ENCODE measurements around the gene PNPLA7. TPM values are rescaled to one million over a fixed set of nuclear protein-coding genes. Genes with fewer than 3 reads are reported as not detected.

PNPLA7 gene
- total RNA-seq, 1 donor from 2014 or later: 9.0 TPM

GRCh38 chr9:137583957-137584356 lies 33.8 kb upstream of the PNPLA7 start:
- H3K36me3 ChIP-seq: peaks cover 56% of the 10 kb centered on the region
- no peaks in the 10 kb centered on the region for H3K9me3 ChIP-seq (replicated peaks)
- intact Hi-C loops (cut with micrococcal nuclease): no loop called here
- no peak overlapping the region for H3K4me3 ChIP-seq
- peaks cover 15% of the 10 kb centered on the region for H3K4me1 ChIP-seq
- H3K27me3 ChIP-seq (ENCODE audit: low read depth): no peaks in the 10 kb centered on the region
- no peak overlapping the region for H3K27ac ChIP-seq (replicated peaks)
- DNase-seq: no peak
- TF ChIP-seq, protein P1, sequence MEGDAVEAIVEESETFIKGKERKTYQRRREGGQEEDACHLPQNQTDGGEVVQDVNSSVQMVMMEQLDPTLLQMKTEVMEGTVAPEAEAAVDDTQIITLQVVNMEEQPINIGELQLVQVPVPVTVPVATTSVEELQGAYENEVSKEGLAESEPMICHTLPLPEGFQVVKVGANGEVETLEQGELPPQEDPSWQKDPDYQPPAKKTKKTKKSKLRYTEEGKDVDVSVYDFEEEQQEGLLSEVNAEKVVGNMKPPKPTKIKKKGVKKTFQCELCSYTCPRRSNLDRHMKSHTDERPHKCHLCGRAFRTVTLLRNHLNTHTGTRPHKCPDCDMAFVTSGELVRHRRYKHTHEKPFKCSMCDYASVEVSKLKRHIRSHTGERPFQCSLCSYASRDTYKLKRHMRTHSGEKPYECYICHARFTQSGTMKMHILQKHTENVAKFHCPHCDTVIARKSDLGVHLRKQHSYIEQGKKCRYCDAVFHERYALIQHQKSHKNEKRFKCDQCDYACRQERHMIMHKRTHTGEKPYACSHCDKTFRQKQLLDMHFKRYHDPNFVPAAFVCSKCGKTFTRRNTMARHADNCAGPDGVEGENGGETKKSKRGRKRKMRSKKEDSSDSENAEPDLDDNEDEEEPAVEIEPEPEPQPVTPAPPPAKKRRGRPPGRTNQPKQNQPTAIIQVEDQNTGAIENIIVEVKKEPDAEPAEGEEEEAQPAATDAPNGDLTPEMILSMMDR (IDR thresholded peaks at IDR 0.05; ENCODE audit: borderline replicate concordance): no peak

DNA sequence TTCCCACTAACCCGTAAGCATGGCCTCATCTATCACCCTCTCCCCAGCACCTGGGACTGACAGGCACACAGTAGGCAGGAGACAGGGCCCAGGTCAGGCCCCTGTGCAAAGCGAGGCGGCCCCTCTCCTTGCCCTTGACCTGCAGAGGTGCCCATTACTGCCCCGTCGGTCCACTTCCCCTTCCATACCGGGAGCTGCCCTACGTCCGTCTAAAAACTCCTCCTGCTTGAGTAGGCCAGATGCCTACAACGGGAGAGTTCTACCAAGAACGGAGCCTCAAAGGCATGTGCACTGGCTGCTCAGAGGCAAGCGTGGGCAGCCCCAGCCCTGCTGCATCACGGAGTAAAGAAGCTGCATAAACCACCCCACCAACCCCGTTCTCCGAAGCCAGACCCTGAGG lies 33.1 kb upstream of the PNPLA7 start:
- H3K27ac ChIP-seq (replicated peaks): no peak overlapping the region
- H3K9me3 ChIP-seq (replicated peaks): no peaks in the 10 kb centered on the region
- intact Hi-C loops (cut with micrococcal nuclease): no loop called here
- TF ChIP-seq, protein P1 (IDR thresholded peaks at IDR 0.05; ENCODE audit: borderline replicate concordance): no peak
- no peak for DNase-seq
- H3K36me3 ChIP-seq: peaks cover 55% of the 10 kb centered on the region
- no peaks in the 10 kb centered on the region for H3K27me3 ChIP-seq (ENCODE audit: low read depth)
- peaks cover 18% of the 10 kb centered on the region for H3K4me1 ChIP-seq
- H3K4me3 ChIP-seq: no peak overlapping the region

DNA sequence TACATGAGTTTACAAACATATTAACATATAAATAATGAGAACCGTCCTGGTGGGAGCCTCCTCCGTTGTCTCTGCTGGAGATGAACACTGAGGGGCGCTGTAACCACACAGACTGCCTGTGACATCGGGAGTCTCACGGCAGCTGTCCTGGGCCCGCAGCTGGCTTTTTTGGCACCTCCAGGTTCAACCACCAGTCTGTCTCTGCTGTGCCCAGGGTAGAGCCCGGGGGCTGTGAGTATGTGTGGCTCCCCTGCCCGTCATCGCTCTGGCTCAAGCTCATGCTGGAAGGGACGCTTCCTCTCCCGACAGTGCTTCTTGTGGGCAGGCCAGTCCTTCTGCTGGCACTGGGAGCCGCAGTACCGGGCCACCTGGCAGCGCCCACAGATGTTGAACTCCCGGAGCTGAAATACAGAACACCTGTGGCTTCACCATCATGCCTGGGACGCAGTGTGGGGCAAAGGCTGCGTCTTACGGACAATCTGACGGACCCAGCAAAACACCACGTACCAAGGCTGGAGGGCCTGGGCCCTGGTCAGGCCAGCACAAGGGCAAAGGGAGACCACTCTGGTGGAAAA lies 32.2 kb upstream of the PNPLA7 start:
- Histone ChIP-seq H3K4me3 (no peak overlapping the region), H3K9me3 (replicated peaks) (no peaks in the 10 kb centered on the region), H3K36me3 (peaks cover 45% of the 10 kb centered on the region), H3K4me1 (peaks cover 27% of the 10 kb centered on the region), H3K27ac (replicated peaks) (no peak overlapping the region), H3K27me3 (ENCODE audit: low read depth) (no peaks in the 10 kb centered on the region)
- DNase-seq: no peak
- TF ChIP-seq, protein P1 (IDR thresholded peaks at IDR 0.05; ENCODE audit: borderline replicate concordance): peak; percentile 36
- intact Hi-C loops (cut with micrococcal nuclease): no loop called here

DNA sequence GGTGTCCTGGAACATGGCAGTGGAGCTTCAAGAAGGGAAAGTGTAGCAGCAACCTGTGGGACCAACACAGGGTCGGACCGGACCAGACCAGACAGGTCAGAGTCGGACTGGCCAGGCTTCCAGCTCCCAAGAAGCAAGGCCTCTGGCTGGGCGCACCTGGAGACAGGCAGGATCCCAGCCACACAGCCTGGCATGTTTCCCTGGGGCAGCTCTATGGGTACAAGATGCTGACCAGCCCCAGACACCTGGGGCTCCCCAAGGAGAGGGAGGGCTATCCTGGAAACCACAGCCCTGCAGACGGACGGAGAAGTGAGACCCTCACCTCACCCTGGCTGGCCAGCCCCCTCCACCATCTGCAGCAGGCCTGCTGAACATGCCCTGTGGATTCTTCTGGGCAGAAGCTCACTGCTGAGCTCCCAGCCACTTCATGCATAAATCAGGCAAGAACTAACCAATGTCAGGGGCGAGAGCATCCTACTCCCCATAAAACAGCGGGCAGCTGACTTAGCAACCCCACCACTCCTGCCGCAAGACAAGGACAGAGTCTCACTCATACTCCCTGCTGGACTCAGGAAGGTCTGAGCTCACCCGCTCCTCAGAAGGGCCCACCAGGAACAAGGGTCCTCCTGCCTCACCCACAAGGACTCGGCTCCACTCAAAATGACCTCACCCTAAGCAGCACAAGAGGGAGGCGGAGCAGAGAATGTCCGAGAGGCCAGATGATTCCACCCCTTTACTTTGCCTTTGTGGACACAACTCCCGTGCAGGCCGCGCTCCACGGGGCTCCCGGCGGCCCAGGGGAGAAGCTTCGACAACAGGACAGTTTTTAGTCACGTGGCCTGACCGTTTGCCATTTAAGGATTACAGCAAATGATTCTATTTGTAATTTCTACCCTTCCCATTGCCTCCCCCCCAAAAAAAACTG lies 31.4 kb upstream of the PNPLA7 start:
- peaks cover 38% of the 10 kb centered on the region for H3K36me3 ChIP-seq
- TF ChIP-seq, protein P1 (IDR thresholded peaks at IDR 0.05; ENCODE audit: borderline replicate concordance): no peak
- intact Hi-C loops (cut with micrococcal nuclease): no loop called here

GRCh38 chr9:137580954-137581322 lies 30.7 kb upstream of the PNPLA7 start:
- TF ChIP-seq, protein P1 (IDR thresholded peaks at IDR 0.05; ENCODE audit: borderline replicate concordance): no peak
- Histone ChIP-seq H3K9me3 (replicated peaks) (no peaks in the 10 kb centered on the region), H3K4me3 (no peak overlapping the region), H3K36me3 (peaks cover 34% of the 10 kb centered on the region), H3K27ac (replicated peaks) (no peak overlapping the region), H3K4me1 (peaks cover 42% of the 10 kb centered on the region), H3K27me3 (ENCODE audit: low read depth) (no peaks in the 10 kb centered on the region)
- no peak for DNase-seq
- intact Hi-C loops (cut with micrococcal nuclease): no loop called here

More for the DNA sequence above, 31.4 kb upstream of the PNPLA7 start:
- Histone ChIP-seq H3K27ac (replicated peaks) (no peak overlapping the region), H3K4me3 (no peak overlapping the region), H3K9me3 (replicated peaks) (no peaks in the 10 kb centered on the region), H3K4me1 (peaks cover 35% of the 10 kb centered on the region), H3K27me3 (ENCODE audit: low read depth) (no peaks in the 10 kb centered on the region)
- no peak for DNase-seq
